WTC11 (cell line): ENCODE results near the gene TTC28. TPM values are rescaled to one million over a fixed set of nuclear protein-coding genes. Genes with fewer than 3 reads are reported as not detected.

Experiments
- ATAC-seq: fragments of 200-7000 bp; cut with Tn5 transposase; 2 replicates; pipeline ENCODE4 v1.10.0; 2021; ENCODE audit warnings: mild to moderate bottlenecking, moderate library complexity
- CTCF ChIA-PET: fragments of 300-600 bp; sonication (Branson Sonifier 250); formaldehyde crosslinking; loops from one replicate; lab custom pipeline; 2021; ENCODE audit warnings: antibody characterized with exemption; lab: Charles Lee
- POLR2A ChIA-PET: fragments of 350-600 bp; sonication (Branson Sonifier 250); formaldehyde crosslinking; loops from one replicate; lab custom pipeline; 2021; ENCODE audit warnings: antibody characterized with exemption; lab: Charles Lee
- DNase-seq: peaks from one replicate; pipeline ENCODE4 v3.0.0; 2021; ENCODE audit warnings: low spot score
- H3K27ac Mint-ChIP-seq: 2 replicates; pipeline ENCODE4 v1.8.0; 2021; ENCODE audit warnings: mixed read lengths
- H3K27me3 Mint-ChIP-seq: 2 replicates; pipeline ENCODE4 v1.8.0; 2021; ENCODE audit warnings: low read depth, mild to moderate bottlenecking, moderate library complexity, mixed read lengths
- H3K36me3 Mint-ChIP-seq: 2 replicates; pipeline ENCODE4 v1.8.0; 2021; ENCODE audit warnings: mixed read lengths
- H3K4me1 Mint-ChIP-seq: 2 replicates; pipeline ENCODE4 v1.8.0; 2022; ENCODE audit warnings: mixed read lengths
- H3K4me3 Mint-ChIP-seq: 2 replicates; pipeline ENCODE4 v1.8.0; 2021; ENCODE audit warnings: mild to moderate bottlenecking, moderate library complexity, mixed read lengths
- H3K9me3 Mint-ChIP-seq: 2 replicates; pipeline ENCODE4 v1.8.0; 2021; ENCODE audit warnings: mixed read lengths
- CREB1 ChIP-seq: sonication (generic); formaldehyde crosslinking; IDR thresholded peaks from 2 replicates; pipeline ENCODE4 v1.8.0; 2023; ENCODE audit warnings: mild to moderate bottlenecking, missing genetic modification reagents
- FOXK1 ChIP-seq: sonication (generic); formaldehyde crosslinking; IDR thresholded peaks from 2 replicates; pipeline ENCODE4 v1.8.0; 2022; ENCODE audit warnings: mild to moderate bottlenecking, moderate library complexity, missing genetic modification reagents
- FOXP1 ChIP-seq: sonication (generic); formaldehyde crosslinking; IDR thresholded peaks from 2 replicates; pipeline ENCODE4 v1.8.0; 2022; ENCODE audit warnings: missing genetic modification reagents, mild to moderate bottlenecking, moderate library complexity, borderline replicate concordance
- GABPB1 ChIP-seq: sonication (generic); formaldehyde crosslinking; IDR thresholded peaks from 2 replicates; pipeline ENCODE4 v1.8.1; 2023; ENCODE audit warnings: mild to moderate bottlenecking, missing genetic modification reagents
- KAT7 ChIP-seq: sonication (generic); formaldehyde crosslinking; IDR thresholded peaks from 2 replicates; pipeline ENCODE4 v1.8.1; 2023; ENCODE audit warnings: missing genetic modification reagents, mild to moderate bottlenecking, borderline replicate concordance
- MYBL2 ChIP-seq: sonication (generic); formaldehyde crosslinking; IDR thresholded peaks from 2 replicates; pipeline ENCODE4 v1.8.1; 2023; ENCODE audit warnings: mild to moderate bottlenecking, moderate library complexity, missing genetic modification reagents
- OVOL2 ChIP-seq: fragments of 250-450 bp; sonication (Bioruptor Pico); IDR thresholded peaks from 2 replicates; pipeline ENCODE4 v1.9.0; 2021; ENCODE audit warnings: mild to moderate bottlenecking, borderline replicate concordance
- TEAD4 ChIP-seq: sonication (generic); formaldehyde crosslinking; IDR thresholded peaks from 2 replicates; pipeline ENCODE4 v1.8.0; 2022; ENCODE audit warnings: mild to moderate bottlenecking, missing genetic modification reagents
- ZNF317 ChIP-seq: sonication (generic); formaldehyde crosslinking; IDR thresholded peaks from 2 replicates; pipeline ENCODE4 v1.8.1; 2023; ENCODE audit warnings: low read depth, mild to moderate bottlenecking, moderate library complexity, missing genetic modification reagents, borderline replicate concordance
- ZNF416 ChIP-seq: fragments of 250-450 bp; sonication (Bioruptor Pico); IDR thresholded peaks from 2 replicates; pipeline ENCODE4 v1.9.0; 2021; ENCODE audit warnings: mild to moderate bottlenecking, inconsistent platforms
- ZNF423 ChIP-seq: fragments of 250-450 bp; sonication (Bioruptor Pico); IDR thresholded peaks from 2 replicates; pipeline ENCODE4 v2.1.2; 2022; ENCODE audit warnings: mild to moderate bottlenecking, moderate library complexity
- total RNA-seq: library from RNA; stranded (reverse); gene quantifications from 3 replicates; pipeline ENCODE4 v1.2.3, GENCODE V29; 2021
- TF ChIP-seq, protein P1 (sequence below): sonication (generic); formaldehyde crosslinking; IDR thresholded peaks from 2 replicates; pipeline ENCODE4 v1.8.1; 2022; ENCODE audit warnings: low read depth, mild to moderate bottlenecking, moderate library complexity, missing genetic modification reagents, borderline replicate concordance
- TF ChIP-seq, protein P2 (sequence below): fragments of 250-450 bp; sonication (Bioruptor Pico); IDR thresholded peaks from 2 replicates; pipeline ENCODE4 v1.9.0; 2021; ENCODE audit warnings: mild to moderate bottlenecking, borderline replicate concordance
- TF ChIP-seq, protein P3 (sequence below): sonication (generic); formaldehyde crosslinking; conservative IDR thresholded peaks from 2 replicates; pipeline ENCODE4 v1.8.1; 2023; ENCODE audit warnings: mild to moderate bottlenecking, low read depth, missing genetic modification reagents, moderate library complexity

Gene TTC28
- total RNA-seq, 1 experiment from 2014 or later = 13.0 TPM

DNA sequence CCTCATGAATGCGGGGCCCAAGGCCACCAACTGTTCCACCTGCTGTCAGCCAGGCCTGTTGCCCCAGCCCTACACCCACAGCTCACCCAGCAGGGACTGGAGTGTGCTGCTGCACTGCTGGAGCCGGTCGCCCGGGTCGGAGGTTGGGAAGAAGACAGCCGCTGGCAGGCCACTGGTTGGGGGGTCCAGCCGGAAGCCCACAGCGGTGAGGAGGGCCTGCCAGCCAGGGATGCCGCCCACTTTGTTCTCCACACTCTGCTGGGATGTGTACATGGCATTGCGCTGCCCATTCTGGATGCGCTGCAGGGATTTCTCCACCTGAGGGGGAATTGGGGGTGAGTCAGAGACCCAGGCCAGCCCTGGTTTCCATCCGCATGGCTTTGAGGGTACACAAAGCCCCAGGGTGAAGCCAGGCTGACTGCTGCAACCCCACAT is 686.4 kb downstream of the TTC28 start (continued):
- TF ChIP-seq FOXP1 (CRISPR knock-in tag) (no peak), ZNF423 (CRISPR knock-in tag) (no peak), TEAD4 (CRISPR knock-in tag) (no peak), ZNF317 (CRISPR knock-in tag) (no peak), KAT7 (CRISPR knock-in tag) (no peak), GABPB1 (CRISPR knock-in tag) (no peak)
- TF ChIP-seq, protein P1, sequence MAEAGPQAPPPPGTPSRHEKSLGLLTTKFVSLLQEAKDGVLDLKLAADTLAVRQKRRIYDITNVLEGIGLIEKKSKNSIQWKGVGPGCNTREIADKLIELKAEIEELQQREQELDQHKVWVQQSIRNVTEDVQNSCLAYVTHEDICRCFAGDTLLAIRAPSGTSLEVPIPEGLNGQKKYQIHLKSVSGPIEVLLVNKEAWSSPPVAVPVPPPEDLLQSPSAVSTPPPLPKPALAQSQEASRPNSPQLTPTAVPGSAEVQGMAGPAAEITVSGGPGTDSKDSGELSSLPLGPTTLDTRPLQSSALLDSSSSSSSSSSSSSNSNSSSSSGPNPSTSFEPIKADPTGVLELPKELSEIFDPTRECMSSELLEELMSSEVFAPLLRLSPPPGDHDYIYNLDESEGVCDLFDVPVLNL (CRISPR knock-in tag) = no peak
- TF ChIP-seq, all 79 proteins: peak for 0

DNA sequence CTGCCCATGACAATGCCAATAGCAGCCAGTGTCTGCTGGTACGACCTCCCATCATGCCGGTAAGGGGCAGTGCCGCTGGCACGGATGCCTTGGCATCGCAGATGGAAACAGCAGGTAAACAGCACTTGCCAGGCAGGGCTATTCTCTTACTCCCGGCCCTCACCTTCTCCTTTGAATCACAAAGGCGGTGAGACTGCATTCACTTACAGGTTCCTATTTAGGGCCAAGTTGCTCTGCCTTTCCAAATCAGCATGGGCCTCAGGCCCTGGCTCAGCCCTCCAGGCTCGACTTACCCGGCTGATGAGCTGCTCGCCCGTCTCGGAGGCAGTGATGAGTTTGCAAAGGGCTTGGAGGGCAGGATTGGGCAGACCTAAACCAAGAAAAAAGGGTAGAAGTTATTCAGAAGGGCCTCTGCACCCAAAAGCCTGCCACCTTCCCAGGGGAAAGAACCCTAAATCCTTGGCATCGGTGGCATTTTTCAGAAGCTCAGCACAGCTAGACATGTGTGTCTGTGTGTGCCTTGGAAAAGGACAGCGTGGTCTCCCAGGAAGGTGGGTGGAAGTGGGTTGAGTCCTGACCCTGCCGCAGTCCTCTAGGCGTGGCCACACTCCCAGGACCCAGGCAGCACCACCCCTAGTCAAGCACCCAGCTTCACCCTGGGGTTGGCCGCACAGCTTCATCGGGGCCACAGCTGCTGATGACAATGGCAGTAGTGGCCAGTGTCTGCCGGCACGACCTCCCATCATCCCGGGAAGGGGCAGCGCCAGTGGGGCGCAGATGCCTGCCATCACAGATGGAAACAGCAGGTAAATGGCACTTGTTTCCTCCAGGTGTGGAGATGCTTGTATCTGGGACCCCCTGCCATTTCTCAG is 687.1 kb downstream of the TTC28 start:
- Mint-ChIP-seq H3K27me3 (no peaks in the 10 kb centered on the region), H3K27ac (no peak overlapping the region; the same call in 1 of the 2 replicates), H3K9me3 (no peaks in the 10 kb centered on the region), H3K4me1 (peaks cover 20% of the 10 kb centered on the region), H3K4me3 (no peak overlapping the region), H3K36me3 (no peaks in the 10 kb centered on the region)
- DNase-seq (no peak), ATAC-seq (peak; percentile 46)
- CTCF ChIA-PET = interaction anchor here (0.6 to 3.5 kb wide), 7 partner anchors 10 to 167 kb away, joined by 3 to 38 read pairs (median 3); partner anchors contain the start of gene PITPNB
- 0 out of 2 replicates have a peak, but pooled peaks have one; percentile 30 for TF ChIP-seq FOXK1 (CRISPR knock-in tag)
- TF ChIP-seq OVOL2 (CRISPR knock-in tag) = no peak
- POLR2A ChIA-PET = interaction anchor here (0.6 kb wide), 1 partner anchor 1363 kb away, joined by 3 read pairs; no protein-coding TSS in a partner anchor

DNA sequence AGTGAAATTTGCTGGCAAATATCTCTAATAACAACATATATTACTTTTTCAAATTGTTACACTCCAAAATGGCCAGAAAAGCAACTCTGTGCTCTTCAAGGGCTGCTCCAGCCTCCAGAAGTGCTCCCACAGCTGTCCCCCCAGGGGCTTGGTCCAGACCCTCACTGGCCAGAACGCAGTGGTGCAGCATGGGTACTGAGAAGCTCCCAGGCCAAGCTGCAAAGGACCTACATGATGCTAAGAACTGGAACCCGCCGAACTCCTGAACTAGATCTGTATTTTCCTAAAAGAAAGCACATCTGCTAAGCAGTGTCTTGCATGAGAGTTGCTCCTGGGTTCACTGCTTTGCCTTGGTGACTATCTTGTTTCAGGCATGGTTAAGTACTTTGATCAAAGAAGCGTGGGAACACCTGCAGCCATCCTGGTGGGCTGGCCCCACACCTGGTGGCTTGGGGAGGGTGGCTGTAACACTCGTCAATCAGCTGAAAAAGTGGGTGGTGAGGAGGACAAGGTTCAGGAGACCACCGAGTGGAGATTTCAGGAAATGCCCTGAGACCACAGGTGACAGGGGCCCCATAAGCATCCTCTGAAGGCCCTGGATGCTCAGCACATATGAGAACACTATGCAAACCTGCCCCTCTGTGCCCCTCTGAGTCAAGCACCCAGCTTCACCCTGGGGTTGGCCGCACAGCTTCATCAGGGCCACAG is 687.9 kb downstream of the TTC28 start:
- ATAC-seq (no peak), DNase-seq (no peak)
- H3K27me3 Mint-ChIP-seq = no peaks in the 10 kb centered on the region
- ChIA-PET CTCF (interaction anchor here (0.6 to 3.5 kb wide), 20 partner anchors 8 to 618 kb away, joined by 3 to 38 read pairs (median 6); partner anchors contain the start of gene PITPNB), POLR2A (interaction anchor here (0.6 to 1.2 kb wide), 2 partner anchors 73 to 1364 kb away, joined by 3 to 4 read pairs; partner anchors contain the start of gene PITPNB)
- no peak overlapping the region; the same call in 1 of the 2 replicates for H3K27ac Mint-ChIP-seq
- no peaks in the 10 kb centered on the region for H3K9me3 Mint-ChIP-seq
- H3K4me1 Mint-ChIP-seq = peaks cover 20% of the 10 kb centered on the region
- TF ChIP-seq, protein P2, sequence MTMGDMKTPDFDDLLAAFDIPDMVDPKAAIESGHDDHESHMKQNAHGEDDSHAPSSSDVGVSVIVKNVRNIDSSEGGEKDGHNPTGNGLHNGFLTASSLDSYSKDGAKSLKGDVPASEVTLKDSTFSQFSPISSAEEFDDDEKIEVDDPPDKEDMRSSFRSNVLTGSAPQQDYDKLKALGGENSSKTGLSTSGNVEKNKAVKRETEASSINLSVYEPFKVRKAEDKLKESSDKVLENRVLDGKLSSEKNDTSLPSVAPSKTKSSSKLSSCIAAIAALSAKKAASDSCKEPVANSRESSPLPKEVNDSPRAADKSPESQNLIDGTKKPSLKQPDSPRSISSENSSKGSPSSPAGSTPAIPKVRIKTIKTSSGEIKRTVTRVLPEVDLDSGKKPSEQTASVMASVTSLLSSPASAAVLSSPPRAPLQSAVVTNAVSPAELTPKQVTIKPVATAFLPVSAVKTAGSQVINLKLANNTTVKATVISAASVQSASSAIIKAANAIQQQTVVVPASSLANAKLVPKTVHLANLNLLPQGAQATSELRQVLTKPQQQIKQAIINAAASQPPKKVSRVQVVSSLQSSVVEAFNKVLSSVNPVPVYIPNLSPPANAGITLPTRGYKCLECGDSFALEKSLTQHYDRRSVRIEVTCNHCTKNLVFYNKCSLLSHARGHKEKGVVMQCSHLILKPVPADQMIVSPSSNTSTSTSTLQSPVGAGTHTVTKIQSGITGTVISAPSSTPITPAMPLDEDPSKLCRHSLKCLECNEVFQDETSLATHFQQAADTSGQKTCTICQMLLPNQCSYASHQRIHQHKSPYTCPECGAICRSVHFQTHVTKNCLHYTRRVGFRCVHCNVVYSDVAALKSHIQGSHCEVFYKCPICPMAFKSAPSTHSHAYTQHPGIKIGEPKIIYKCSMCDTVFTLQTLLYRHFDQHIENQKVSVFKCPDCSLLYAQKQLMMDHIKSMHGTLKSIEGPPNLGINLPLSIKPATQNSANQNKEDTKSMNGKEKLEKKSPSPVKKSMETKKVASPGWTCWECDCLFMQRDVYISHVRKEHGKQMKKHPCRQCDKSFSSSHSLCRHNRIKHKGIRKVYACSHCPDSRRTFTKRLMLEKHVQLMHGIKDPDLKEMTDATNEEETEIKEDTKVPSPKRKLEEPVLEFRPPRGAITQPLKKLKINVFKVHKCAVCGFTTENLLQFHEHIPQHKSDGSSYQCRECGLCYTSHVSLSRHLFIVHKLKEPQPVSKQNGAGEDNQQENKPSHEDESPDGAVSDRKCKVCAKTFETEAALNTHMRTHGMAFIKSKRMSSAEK = no peak
- TF ChIP-seq MYBL2 (CRISPR knock-in tag) = no peak
- TF ChIP-seq, protein P3, sequence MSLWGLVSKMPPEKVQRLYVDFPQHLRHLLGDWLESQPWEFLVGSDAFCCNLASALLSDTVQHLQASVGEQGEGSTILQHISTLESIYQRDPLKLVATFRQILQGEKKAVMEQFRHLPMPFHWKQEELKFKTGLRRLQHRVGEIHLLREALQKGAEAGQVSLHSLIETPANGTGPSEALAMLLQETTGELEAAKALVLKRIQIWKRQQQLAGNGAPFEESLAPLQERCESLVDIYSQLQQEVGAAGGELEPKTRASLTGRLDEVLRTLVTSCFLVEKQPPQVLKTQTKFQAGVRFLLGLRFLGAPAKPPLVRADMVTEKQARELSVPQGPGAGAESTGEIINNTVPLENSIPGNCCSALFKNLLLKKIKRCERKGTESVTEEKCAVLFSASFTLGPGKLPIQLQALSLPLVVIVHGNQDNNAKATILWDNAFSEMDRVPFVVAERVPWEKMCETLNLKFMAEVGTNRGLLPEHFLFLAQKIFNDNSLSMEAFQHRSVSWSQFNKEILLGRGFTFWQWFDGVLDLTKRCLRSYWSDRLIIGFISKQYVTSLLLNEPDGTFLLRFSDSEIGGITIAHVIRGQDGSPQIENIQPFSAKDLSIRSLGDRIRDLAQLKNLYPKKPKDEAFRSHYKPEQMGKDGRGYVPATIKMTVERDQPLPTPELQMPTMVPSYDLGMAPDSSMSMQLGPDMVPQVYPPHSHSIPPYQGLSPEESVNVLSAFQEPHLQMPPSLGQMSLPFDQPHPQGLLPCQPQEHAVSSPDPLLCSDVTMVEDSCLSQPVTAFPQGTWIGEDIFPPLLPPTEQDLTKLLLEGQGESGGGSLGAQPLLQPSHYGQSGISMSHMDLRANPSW (CRISPR knock-in tag) = no peak
- no peak for TF ChIP-seq CREB1
- no peak for TF ChIP-seq TEAD4 (CRISPR knock-in tag)
- TF ChIP-seq ZNF416 (CRISPR knock-in tag) = no peak
- no peaks in the 10 kb centered on the region for H3K36me3 Mint-ChIP-seq
- H3K4me3 Mint-ChIP-seq = no peak overlapping the region
